GM12873 (cell line): ENCODE results near the gene APCDD1.

Experiments used
- TF ChIP-seq, protein P1 (sequence below): IDR thresholded peaks from 2 replicates; pipeline ENCODE4 v1.5.1; 2012; ENCODE audit warnings: low read depth, mild to moderate bottlenecking, moderate library complexity, low read length, control low read depth; ENCODE audit not compliant: insufficient read depth; ENCODE audit errors: missing control alignments

The APCDD1 gene

DNA sequence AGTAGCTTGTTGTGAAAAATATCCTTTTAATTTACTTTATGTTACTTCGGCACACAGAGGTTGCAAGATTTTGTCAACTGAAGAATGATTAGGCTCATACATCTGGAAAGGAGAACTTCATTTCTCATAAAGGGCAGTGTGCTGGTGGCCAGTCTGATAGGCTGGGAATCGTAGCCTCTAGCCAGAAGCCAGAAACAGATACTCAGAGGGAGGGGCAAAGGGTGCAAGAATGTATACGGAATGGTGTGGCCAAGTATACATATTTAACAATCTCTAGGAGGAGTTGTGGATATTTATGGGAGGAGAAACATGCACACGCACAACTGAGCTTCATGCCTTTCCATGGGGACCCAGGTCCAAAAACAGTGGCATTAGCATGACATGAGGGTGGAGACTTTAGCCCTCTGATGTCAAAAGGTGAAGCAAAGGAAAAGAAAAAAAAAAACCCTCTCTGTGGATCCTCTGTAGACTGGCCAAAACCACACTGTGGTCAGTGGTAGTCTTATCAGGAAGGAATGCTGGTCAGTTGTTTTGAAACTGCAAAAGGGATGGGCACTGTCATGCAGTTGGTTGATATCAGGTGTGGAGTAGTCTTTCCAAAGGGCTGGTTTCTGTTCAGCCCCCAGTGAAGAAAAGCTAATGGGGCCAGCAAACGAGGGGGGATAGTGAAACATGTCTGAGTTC is 34.9 kb upstream of the APCDD1 start:
- TF ChIP-seq, protein P1, sequence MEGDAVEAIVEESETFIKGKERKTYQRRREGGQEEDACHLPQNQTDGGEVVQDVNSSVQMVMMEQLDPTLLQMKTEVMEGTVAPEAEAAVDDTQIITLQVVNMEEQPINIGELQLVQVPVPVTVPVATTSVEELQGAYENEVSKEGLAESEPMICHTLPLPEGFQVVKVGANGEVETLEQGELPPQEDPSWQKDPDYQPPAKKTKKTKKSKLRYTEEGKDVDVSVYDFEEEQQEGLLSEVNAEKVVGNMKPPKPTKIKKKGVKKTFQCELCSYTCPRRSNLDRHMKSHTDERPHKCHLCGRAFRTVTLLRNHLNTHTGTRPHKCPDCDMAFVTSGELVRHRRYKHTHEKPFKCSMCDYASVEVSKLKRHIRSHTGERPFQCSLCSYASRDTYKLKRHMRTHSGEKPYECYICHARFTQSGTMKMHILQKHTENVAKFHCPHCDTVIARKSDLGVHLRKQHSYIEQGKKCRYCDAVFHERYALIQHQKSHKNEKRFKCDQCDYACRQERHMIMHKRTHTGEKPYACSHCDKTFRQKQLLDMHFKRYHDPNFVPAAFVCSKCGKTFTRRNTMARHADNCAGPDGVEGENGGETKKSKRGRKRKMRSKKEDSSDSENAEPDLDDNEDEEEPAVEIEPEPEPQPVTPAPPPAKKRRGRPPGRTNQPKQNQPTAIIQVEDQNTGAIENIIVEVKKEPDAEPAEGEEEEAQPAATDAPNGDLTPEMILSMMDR: no peak

DNA sequence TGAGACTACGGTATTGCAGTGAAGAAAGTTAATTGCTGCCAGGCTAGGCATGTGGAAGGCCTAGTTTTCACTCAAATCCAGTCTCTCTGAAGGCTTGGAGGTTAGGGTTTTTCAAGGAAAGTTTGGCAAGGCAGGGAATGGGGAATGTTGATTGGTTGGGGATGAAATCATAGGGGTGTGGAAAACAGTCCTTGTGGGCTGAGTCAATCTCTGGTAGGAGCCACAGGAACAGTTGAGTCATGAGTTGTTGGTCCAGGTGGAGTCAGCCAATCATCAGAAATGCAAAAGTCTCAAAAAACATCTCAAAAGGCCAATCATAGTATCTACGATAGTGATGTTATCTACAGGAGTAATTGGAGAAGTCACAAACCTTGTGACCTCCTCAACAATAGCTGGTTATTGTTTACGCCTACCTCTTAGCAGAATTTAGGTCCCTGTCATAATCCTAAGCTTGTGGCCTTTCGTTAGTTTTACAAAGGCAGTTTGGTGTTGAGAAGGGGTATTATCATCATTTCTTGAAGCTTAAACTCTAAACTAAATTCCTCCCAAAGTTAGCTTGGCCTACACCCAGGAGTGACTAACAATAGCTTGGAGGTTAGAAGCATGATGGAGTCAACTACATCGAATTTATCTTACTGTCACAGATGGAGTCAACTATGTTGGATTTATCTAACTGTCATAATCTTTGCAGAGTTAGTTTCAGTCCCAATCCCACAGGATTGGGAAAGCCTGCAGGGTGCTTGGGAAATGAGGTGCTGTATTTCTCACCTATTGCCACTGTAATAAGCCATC is 33.7 kb upstream of the APCDD1 start:
- TF ChIP-seq, protein P1: no peak

DNA sequence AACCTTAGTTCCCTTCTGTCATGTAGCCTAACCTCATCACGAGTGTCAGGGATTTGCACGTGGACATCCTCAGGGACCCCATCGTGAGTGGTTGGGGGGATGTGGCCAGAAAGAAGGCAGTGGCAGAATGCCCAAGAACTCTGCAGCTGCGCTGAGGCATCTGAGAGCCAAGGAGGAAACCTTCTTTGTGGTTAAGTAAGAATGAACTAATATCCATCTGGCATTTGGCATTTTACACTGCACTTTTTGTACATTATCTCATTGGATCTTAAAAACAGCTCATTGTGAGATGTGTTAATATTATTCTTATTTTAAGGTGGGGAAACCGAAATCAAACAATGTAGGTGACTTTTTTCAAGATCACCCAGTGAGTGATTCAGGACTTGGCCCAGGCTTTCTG is 32.6 kb upstream of the APCDD1 start:
- TF ChIP-seq, protein P1: no peak

DNA sequence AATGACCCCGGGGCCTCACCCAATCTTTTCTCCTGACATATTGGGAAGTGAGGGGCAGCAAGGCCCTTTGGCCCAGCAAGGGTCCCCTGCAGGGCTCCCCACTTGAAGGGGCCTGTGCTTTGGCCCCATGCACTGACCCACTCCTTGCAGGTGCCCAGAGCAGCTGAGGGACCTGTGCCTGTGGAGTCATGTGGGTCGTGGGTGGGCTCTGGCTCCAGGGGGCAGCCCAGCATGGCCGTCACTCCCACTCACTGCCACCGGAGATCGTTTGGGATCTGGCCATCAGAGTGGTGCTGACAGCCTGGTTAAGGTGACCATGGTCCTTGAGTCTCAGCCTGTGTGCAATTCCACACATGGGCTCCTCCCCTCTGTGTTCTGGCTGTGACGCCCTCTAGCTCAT is 31.7 kb upstream of the APCDD1 start:
- TF ChIP-seq, protein P1: no peak

DNA sequence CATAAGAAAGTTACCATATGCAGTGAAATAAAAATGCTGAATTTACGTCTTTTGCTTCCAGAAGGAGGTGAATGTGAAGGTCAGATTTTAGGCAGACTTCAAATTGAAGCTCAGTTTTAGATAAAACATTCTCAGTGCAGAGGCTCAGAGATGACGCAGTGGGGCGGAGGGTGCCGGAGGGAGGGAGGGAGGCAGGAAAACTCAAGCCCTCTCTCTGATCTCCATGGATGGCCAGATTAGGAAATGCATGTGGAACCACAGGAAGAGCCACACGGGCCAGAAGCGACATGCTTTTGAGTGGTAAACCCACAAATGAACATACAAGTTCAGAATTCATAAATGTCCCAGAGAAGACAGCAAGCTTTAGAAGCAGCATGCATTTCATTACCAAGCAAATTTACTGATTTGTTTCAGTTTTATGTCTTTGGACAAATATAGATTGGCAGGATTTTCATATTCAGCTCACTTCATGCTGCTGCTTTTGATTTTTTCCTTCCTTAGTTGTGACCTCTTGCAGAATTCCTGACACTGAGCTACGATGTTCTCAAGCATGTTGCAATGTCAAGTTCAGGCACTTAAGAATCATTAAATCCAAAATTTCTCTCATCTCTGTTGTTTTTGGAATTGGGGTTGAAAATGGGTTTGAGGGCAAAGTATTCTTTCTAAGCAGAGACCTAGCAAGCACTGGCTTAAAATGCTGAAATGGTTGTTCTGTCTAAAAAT is 29.7 kb upstream of the APCDD1 start:
- TF ChIP-seq, protein P1: no peak

DNA sequence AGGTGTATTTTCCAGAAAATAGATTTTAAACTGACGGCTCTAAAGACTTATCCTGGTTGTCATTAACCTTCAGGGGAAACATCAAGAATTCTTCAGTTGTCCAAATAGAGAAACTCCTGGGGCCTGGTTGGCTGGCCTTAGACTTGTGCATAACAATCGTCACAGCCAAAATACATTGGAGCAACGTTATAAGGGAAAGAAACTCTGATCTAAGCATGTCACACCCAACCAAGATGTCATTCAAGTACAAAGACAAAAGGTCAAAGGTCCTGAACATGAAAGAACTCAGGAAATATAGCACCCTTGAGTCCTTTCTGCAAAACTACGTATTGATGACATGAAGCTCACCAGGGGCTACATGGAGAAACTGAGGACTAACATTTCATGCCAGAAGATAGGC is 23.8 kb upstream of the APCDD1 start:
- TF ChIP-seq, protein P1: no peak

DNA sequence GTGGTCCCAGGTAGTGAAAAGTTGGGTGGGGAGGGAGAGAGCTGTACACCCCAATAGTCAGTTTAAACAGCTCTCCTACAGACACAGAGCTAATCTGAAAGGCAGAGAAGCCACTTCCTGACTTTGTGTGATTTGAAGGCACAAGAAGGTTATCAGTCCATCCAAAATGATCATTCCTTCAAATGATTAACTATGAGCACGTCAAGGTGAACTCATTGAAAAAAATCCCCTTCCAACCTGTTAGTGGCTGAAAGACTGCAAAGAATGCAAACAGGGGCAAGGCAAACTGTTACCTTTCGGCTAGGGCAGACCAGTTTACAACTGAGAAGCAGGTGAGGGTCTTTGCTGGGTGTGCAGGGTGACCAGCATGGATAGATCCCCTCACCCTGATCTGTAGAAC is 22.8 kb upstream of the APCDD1 start:
- TF ChIP-seq, protein P1: no peak
